HEK293T (cell line): Measurements from ENCODE around the gene GRAMD1B.

ENCODE experiments used
- CTCF ChIA-PET: fragments of 350-600 bp; formaldehyde crosslinking; extraction: SDS; loops from one replicate; lab custom pipeline; 2021; ENCODE audit warnings: antibody characterized with exemption, inconsistent platforms; lab: Yijun Ruan, JAX
- POLR2A ChIA-PET: fragments of 350-600 bp; formaldehyde crosslinking; extraction: SDS; loops from one replicate; lab custom pipeline; 2020; ENCODE audit warnings: antibody characterized with exemption, inconsistent platforms; lab: Yijun Ruan, JAX
- DNase-seq: peaks from one replicate; pipeline ENCODE4 v3.0.0; 2012; ENCODE audit warnings: mixed read lengths; ENCODE audit errors: extremely low spot score
- ARNT ChIP-seq: fragments of 450-650 bp; IDR thresholded peaks from 2 replicates; pipeline ENCODE4 v1.6.1; 2017; ENCODE audit warnings: mild to moderate bottlenecking
- BHLHE40 ChIP-seq: fragments of 450-650 bp; IDR thresholded peaks from 2 replicates; pipeline ENCODE4 v1.6.1; 2016; ENCODE audit warnings: mild to moderate bottlenecking, moderate library complexity, borderline replicate concordance
- CTBP1 ChIP-seq: fragments of 450-650 bp; IDR thresholded peaks from 2 replicates; pipeline ENCODE4 v1.6.1; 2016; ENCODE audit warnings: borderline replicate concordance
- ELF4 ChIP-seq: fragments of 450-650 bp; IDR thresholded peaks from 2 replicates; pipeline ENCODE4 v1.6.1; 2017; ENCODE audit warnings: antibody characterized with exemption
- FOXA1 ChIP-seq: fragments of 450-650 bp; IDR thresholded peaks from 2 replicates; pipeline ENCODE4 v1.6.1; 2016; ENCODE audit warnings: mild to moderate bottlenecking
- FOXK2 ChIP-seq: fragments of 450-650 bp; IDR thresholded peaks from 2 replicates; pipeline ENCODE4 v1.6.1; 2016; ENCODE audit warnings: mild to moderate bottlenecking
- FOXM1 ChIP-seq: fragments of 450-650 bp; IDR thresholded peaks from 2 replicates; pipeline ENCODE4 v1.6.1; 2017; ENCODE audit warnings: mild to moderate bottlenecking, borderline replicate concordance
- HDGF ChIP-seq: fragments of 450-650 bp; IDR thresholded peaks from 2 replicates; pipeline ENCODE4 v1.6.1; 2017; ENCODE audit warnings: antibody characterized with exemption, borderline replicate concordance
- L3MBTL2 ChIP-seq: fragments of 450-650 bp; conservative IDR thresholded peaks from 2 replicates; pipeline ENCODE4 v1.6.1; 2016; ENCODE audit warnings: mild to moderate bottlenecking
- LEF1 ChIP-seq: fragments of 450-650 bp; IDR thresholded peaks from 2 replicates; pipeline ENCODE4 v1.6.1; 2017; ENCODE audit warnings: mild to moderate bottlenecking, borderline replicate concordance
- NFRKB ChIP-seq: fragments of 450-650 bp; IDR thresholded peaks from 2 replicates; pipeline ENCODE4 v1.6.1; 2016; ENCODE audit warnings: mild to moderate bottlenecking, moderate library complexity
- SP1 ChIP-seq: fragments of 450-650 bp; IDR thresholded peaks from 2 replicates; pipeline ENCODE4 v1.6.1; 2017
- SUZ12 ChIP-seq: fragments of 450-650 bp; IDR thresholded peaks from 2 replicates; pipeline ENCODE4 v1.6.1; 2016; ENCODE audit warnings: mild to moderate bottlenecking
- TARDBP ChIP-seq: fragments of 450-650 bp; IDR thresholded peaks from 2 replicates; pipeline ENCODE4 v1.6.1; 2016
- ZNF384 ChIP-seq: fragments of 450-650 bp; IDR thresholded peaks from 2 replicates; pipeline ENCODE4 v1.6.1; 2016
- TF ChIP-seq, protein P1 (sequence below): fragments of 450-650 bp; IDR thresholded peaks from 2 replicates; pipeline ENCODE4 v1.6.1; 2016

GRAMD1B gene

DNA sequence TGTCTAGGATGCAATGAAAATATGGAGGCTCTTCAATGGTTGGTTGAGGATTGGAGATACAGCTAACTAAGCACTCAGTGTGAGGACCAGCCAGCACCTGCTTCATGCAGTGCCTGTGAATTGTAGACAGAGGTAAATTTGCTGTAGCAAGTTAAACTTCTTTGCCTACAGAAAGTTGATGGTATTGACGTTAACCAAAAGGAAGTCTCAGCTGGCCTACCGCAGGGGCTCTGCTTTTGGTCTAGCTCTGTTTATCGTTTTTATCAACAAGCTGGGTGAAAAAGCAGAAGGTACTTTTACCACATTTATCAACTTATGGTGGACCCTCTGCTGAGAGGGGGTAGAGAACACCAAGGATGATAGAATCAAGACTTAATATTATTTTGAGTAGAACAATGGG is 51.6 kb downstream of the GRAMD1B start:
- TF ChIP-seq SUZ12 = no peak
- ChIA-PET CTCF (interaction anchor here (0.6 kb wide), 1 partner anchor 81 kb away, joined by 3 read pairs; no protein-coding TSS in a partner anchor), POLR2A (no interaction called here)
- DNase-seq = no peak

DNA sequence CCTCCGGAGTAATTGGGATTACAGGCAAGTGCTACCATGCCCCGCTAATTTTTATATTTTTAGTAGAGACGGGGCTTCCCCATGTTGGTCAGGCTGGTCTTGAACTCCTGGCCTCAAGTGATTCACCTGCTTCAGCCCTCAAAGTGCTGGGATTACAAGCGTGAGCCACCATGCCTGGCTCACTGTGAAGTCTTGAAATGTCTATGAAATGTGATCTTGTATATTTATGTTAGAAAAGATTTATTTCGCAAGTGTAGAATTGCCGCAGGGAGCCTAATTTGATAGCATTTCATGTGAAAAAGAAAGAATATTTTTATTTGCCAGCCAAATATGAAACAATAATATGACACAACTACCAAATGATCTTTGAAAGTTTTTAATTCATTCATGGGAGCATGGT is 52.1 kb downstream of the GRAMD1B start:
- TF ChIP-seq ARNT (no peak), FOXA1 (no peak), L3MBTL2 (no peak), CTBP1 (no peak), BHLHE40 (no peak), SUZ12 (no peak), NFRKB (no peak), HDGF (no peak), SP1 (no peak), FOXK2 (no peak), TARDBP (no peak)
- ChIA-PET POLR2A (no interaction called here), CTCF (no interaction called here)
- DNase-seq = no peak

DNA sequence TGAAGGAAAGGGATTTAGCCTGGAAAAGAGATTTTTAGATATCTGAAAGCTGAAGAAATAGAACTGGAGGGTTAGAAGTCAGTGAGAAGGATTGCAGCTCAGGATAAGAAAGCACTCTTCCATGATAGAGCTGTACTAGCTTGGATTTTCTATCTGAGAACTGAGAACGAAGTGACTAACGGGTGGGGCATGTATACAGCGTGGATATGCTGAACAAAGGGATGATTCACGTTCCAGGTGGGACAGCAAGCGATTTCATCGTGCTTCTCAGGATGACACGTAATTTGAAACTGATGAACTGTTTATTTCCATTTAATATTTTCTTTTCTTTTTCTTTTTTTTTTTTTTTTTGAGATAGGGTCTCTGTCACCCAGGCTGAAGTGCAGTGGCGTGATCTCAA is 53.0 kb downstream of the GRAMD1B start:
- ChIA-PET CTCF (interaction anchor here (2.2 kb wide), 1 partner anchor 75 kb away, joined by 10 read pairs; no protein-coding TSS in a partner anchor), POLR2A (no interaction called here)
- no peak for TF ChIP-seq NFRKB
- TF ChIP-seq L3MBTL2 = no peak
- TF ChIP-seq FOXA1 = no peak
- TF ChIP-seq SUZ12 = no peak
- TF ChIP-seq FOXK2 = no peak
- TF ChIP-seq ZNF384 = no peak
- TF ChIP-seq CTBP1 = no peak
- TF ChIP-seq HDGF = no peak
- TF ChIP-seq LEF1 = no peak
- no peak for TF ChIP-seq FOXM1
- TF ChIP-seq ELF4 = no peak
- no peak for DNase-seq

DNA sequence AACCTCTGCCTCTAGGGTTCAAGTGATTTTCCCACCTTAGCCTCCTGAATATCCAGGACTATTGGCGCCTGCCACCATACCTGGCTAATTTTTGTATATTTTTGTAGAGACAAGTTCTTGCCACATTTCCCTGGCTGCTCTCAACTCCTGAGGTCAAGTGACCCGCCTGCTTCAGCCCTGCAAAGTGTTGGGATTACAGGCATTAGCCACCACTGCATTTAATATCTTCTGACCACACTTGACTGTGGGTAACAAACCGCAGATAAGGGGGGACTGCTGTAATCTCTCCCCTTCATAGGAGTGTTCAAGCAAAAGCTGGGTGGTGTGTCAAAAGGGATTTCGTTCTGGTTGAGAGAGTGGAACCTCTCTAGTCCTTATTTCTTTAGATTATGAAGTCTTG is 53.4 kb downstream of the GRAMD1B start:
- CTCF ChIA-PET = interaction anchor here (2.2 kb wide), 1 partner anchor 76 kb away, joined by 10 read pairs; no protein-coding TSS in a partner anchor
- POLR2A ChIA-PET = no interaction called here
- TF ChIP-seq TARDBP (no peak), L3MBTL2 (no peak), CTBP1 (no peak), FOXA1 (no peak), FOXK2 (no peak), NFRKB (no peak), ARNT (no peak), SP1 (no peak), FOXM1 (no peak), ELF4 (no peak), LEF1 (no peak), SUZ12 (no peak), BHLHE40 (no peak), ZNF384 (no peak), HDGF (no peak)
- TF ChIP-seq, protein P1, sequence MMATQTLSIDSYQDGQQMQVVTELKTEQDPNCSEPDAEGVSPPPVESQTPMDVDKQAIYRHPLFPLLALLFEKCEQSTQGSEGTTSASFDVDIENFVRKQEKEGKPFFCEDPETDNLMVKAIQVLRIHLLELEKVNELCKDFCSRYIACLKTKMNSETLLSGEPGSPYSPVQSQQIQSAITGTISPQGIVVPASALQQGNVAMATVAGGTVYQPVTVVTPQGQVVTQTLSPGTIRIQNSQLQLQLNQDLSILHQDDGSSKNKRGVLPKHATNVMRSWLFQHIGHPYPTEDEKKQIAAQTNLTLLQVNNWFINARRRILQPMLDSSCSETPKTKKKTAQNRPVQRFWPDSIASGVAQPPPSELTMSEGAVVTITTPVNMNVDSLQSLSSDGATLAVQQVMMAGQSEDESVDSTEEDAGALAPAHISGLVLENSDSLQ = no peak
- no peak for DNase-seq

DNA sequence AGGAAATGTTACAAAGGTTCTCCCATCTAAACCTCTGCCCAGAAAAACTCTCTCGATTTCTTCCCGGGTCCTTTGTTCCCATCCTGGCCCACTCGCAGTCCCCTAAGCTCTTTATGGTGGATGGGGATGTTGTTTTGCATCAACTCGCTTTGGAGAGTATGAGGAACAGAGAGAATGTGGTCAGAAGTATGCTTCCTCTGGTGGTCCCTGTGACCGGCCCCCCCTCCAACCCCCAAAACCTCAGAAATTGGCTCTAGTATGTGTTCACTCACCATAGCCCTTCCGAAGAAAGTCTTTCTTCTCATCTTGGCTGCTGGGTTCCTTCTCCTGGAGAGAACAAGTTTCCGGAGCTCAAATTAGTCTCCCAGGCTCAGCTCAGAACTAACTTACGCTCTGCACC is 54.4 kb downstream of the GRAMD1B start:
- ChIA-PET CTCF (interaction anchor here (2.2 kb wide), 1 partner anchor 77 kb away, joined by 10 read pairs; no protein-coding TSS in a partner anchor), POLR2A (no interaction called here)
- no peak for DNase-seq
- TF ChIP-seq NFRKB = no peak
- no peak for TF ChIP-seq SP1
- no peak for TF ChIP-seq FOXK2
- no peak for TF ChIP-seq TARDBP

DNA sequence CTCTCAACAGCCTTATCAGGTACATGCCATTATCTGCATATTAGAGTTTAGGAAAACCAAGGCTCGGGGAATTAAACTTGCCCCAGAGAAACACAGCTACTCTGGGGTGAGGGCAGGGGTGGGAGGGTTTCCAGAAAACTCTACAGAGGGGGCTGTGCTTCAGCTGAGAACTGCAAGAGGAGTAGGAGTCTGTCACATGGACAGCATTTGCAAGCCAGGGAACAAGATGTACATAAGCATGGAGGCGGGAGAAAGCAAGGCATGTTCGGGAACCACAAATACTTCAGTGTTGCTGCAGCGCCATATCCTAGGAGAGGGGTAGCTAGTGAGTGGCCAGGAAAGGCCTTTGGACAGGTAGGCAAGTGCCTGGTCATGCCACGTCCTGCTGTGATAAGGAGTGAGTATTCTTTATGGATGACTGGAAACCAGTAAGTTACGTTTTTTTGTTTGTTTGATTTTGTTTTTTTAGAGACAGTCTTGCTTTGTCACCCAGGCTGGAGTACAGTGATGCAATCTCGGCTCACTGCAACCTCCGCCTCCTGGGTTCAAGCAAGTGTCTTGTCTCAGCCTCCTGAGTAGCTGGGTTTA is 57.2 kb downstream of the GRAMD1B start:
- CTCF ChIA-PET = interaction anchor here (0.6 to 2.3 kb wide), 2 partner anchors 9 to 635 kb away, joined by 4 to 9 read pairs; no protein-coding TSS in a partner anchor
- no peak for DNase-seq
- POLR2A ChIA-PET = no interaction called here

More for the DNA sequence above, 57.2 kb downstream of the GRAMD1B start:
- TF ChIP-seq L3MBTL2 (no peak), ELF4 (no peak), HDGF (no peak), ARNT (no peak), CTBP1 (no peak), BHLHE40 (no peak), NFRKB (no peak), FOXM1 (no peak), LEF1 (no peak), FOXK2 (no peak), SP1 (no peak), SUZ12 (no peak), ZNF384 (no peak), FOXA1 (no peak), TARDBP (no peak)
- TF ChIP-seq, protein P1 = no peak
